Activated T-cell treated with anti-CD3 and anti-CD28 coated beads, Interleukin-2, amount 50 U/mL, for 72 hours (primary cell): Measurements from ENCODE around the gene ANKRD37. TPM values are rescaled to one million over a fixed set of nuclear protein-coding genes. Genes with fewer than 3 reads are reported as not detected.
"Not testable (repeated sequence)": the region's sequence is repeated elsewhere in the genome, so short reads cannot be mapped to it uniquely, and the experiment has no call there.

ENCODE experiments used
- ATAC-seq, 2 donors: fragments of 150-1000 bp; cut with Tn5 transposase; replicated peaks in 1 of 2; 2 replicates each; pipeline ENCODE4 v1.10.0; 2021; ENCODE audit warnings: moderate library complexity in 2 of 2, mild to moderate bottlenecking in 1 of 2
- DNase-seq, 2 donors: peaks; one replicate each; pipeline ENCODE4 v3.0.0; 2021 to 2022; ENCODE audit warnings: mixed read lengths in 1 of 2
- H3K27ac Mint-ChIP-seq: one replicate; pipeline ENCODE4 v1.8.0; 2022; ENCODE audit warnings: mild to moderate bottlenecking, moderate library complexity, mixed read lengths
- H3K27me3 Mint-ChIP-seq: one replicate; pipeline ENCODE4 v1.8.0; 2022; ENCODE audit warnings: low read depth, mixed read lengths
- H3K36me3 Mint-ChIP-seq, 2 donors: one replicate each; pipeline ENCODE4 v1.8.0; 2022; ENCODE audit warnings: mixed read lengths in 2 of 2, mild to moderate bottlenecking in 1 of 2; ENCODE audit not compliant: insufficient read depth in 2 of 2
- H3K4me1 Mint-ChIP-seq: one replicate; pipeline ENCODE4 v1.8.0; 2022; ENCODE audit warnings: low read depth, mixed read lengths
- H3K4me3 Mint-ChIP-seq, 2 donors: one replicate each; pipeline ENCODE4 v1.8.0; 2022; ENCODE audit warnings: mild to moderate bottlenecking in 2 of 2, mixed read lengths in 2 of 2, moderate library complexity in 2 of 2
- H3K9me3 Mint-ChIP-seq, 2 donors: one replicate each; pipeline ENCODE4 v1.8.0; 2022; ENCODE audit warnings: mixed read lengths in 2 of 2
- total RNA-seq, 2 donors: library from RNA; stranded (reverse); gene quantifications; one replicate each; pipeline ENCODE4 v1.2.3, GENCODE V29; 2022

Gene ANKRD37, protein sequence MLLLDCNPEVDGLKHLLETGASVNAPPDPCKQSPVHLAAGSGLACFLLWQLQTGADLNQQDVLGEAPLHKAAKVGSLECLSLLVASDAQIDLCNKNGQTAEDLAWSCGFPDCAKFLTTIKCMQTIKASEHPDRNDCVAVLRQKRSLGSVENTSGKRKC
- 10 to 100 TPM; 10.1 to 12.2 TPM for total RNA-seq

DNA sequence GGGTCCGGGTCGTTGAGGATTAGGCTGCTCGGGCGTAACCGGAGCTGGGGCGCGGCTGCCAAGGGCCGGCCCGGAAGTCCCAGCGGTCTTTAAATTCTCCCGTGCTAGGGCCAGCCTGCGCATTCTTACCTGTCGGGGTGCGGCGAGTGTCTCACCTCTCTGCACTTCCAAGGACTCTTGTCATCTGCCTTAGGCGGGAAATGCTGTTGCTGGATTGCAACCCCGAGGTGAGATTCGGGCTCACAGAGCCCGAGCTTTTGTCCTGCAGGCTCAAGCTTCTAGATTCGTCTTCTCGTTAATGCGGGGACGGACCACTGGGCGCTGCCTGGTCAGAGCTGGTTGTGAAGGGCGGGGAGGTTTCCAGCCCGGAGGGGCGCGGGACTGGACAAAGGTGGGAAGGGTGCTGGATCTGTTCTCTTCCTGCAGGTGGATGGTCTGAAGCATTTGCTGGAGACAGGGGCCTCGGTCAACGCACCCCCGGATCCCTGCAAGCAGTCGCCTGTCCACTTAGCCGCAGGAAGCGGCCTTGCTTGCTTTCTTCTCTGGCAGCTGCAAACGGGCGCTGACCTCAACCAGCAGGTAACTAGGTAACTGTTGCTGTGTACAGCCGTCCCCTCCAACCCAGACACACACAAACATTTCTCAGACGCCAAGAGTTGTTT, at the start of gene ANKRD37:
ANKRD37 (plus strand) TSS at position 118 of the 662 bp plus-strand sequence; CDS start at position 201, 83 bp downstream.
- ATAC-seq (no peak), DNase-seq (no peak)
- Mint-ChIP-seq H3K9me3 (no peaks in the 10 kb centered on the region), H3K27me3 (no peaks in the 10 kb centered on the region), H3K27ac (peak within 1 kb of the TSS; percentile 99), H3K4me3 (peak within 1 kb of the TSS; percentile 88 to 99), H3K4me1 (peaks cover 35% of the 10 kb centered on the region), H3K36me3 (peaks cover 2 to 10% of the 10 kb centered on the region in 2 donors)

DNA sequence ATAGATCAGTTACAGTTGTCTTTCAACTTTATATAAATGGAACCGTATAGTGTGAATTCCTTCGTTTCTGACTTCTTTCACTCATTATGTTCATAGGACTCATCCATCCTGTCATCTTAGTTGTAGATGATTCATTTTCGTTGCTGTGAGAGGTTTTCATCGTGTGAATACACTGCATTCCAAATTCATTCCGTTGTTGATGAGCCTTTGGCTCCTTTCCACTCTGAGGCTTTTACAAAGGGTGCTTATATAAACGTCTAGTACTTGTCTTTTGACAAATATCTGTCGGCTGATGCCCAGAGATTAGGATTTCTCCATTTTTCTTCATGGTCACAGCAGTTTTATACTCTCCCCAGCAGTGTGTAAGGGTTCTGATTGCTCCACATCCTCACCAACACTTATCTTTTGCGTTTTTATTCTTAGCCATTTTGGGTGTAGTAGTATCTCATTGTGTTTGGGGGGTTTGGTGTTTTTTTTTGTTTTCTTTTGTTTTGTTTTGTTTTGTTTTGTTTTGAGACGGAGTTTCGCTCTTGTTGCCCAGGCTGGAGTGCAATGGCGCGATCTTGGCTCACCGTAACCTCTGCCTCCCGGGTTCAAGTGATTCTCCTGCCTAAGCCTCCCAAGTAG, 49.6 kb upstream of the ANKRD37 start:
- peaks cover 31% of the 10 kb centered on the region for H3K4me1 Mint-ChIP-seq
- no peak overlapping the region for H3K4me3 Mint-ChIP-seq
- H3K27ac Mint-ChIP-seq = no peak overlapping the region
- DNase-seq (no peak), ATAC-seq (no peak)
- no peaks in the 10 kb centered on the region for H3K27me3 Mint-ChIP-seq
- peaks cover 3 to 4% of the 10 kb centered on the region in 2 donors for H3K36me3 Mint-ChIP-seq
- H3K9me3 Mint-ChIP-seq = no peaks in the 10 kb centered on the region

DNA sequence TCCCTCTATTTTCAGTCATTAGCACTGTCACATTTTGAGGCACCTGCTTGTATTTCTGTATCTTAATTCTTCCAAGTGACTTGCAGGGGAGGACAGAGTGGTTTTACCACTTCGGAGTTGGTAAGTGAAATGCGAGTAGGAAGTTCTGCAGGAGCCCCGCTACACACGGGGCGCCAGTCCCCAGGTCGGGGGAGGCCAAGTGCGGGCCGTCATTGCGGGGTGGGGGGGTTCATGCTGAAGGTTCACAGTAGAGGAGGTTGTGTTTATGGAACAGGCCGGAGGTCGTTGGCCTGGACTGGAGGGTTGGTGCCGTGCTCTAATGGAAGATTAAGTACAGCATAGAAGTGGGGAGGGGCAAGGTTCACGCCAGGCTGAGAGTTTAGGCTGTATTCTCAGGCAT, 45.0 kb upstream of the ANKRD37 start:
- no peak overlapping the region for H3K4me3 Mint-ChIP-seq
- H3K9me3 Mint-ChIP-seq = no peaks in the 10 kb centered on the region
- H3K4me1 Mint-ChIP-seq = peaks cover under 1% of the 10 kb centered on the region
- DNase-seq (no peak), ATAC-seq (no peak)
- no peak overlapping the region for H3K27ac Mint-ChIP-seq
- H3K36me3 Mint-ChIP-seq = peaks cover 3 to 4% of the 10 kb centered on the region in 2 donors
- no peaks in the 10 kb centered on the region for H3K27me3 Mint-ChIP-seq

DNA sequence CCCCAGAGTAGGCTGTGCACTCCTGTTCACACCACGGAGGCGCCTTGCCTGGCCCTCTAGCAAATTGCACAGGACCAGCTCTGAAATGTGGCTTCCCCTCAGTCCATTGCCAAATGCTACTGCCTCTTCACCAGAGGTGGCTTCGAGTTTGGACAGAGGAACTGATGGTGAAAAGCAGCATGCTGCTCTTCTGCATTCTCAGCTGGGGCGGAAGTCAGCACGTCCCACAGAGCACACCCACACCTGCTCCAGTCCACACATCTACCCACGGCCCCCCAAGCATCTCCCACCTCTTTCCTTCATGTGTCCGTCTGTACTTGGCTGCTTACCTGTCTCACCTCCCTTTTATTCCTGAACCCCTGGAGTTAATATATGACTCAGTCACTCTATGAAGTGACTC, 44.4 kb upstream of the ANKRD37 start:
- H3K36me3 Mint-ChIP-seq = peaks cover 1 to 3% of the 10 kb centered on the region in 2 donors
- no peaks in the 10 kb centered on the region for H3K27me3 Mint-ChIP-seq
- H3K4me1 Mint-ChIP-seq = peaks cover 5% of the 10 kb centered on the region
- no peaks in the 10 kb centered on the region for H3K9me3 Mint-ChIP-seq
- no peak for DNase-seq
- no peak overlapping the region for H3K4me3 Mint-ChIP-seq
- H3K27ac Mint-ChIP-seq = no peak overlapping the region
- ATAC-seq = no peak

DNA sequence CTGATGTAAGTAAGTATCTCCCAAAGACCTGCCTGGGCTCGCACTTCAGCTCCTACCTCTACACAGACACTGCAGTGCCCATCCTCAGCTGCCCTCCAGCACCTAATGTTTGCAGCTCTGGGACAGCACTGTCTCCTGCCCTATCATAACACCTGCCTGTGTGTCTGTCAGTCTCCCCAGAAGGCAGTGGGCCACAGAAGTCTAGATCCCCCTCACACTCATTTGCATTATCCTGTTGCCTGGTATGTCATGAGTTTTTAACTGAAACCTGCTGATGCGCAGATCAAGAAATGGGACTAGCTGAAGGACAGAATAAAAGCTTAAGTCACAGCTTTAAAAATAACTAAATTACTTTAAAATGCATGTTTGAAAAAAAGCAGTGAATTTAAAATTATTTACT, 43.9 kb upstream of the ANKRD37 start:
- H3K4me1 Mint-ChIP-seq = peaks cover 11% of the 10 kb centered on the region

DNA sequence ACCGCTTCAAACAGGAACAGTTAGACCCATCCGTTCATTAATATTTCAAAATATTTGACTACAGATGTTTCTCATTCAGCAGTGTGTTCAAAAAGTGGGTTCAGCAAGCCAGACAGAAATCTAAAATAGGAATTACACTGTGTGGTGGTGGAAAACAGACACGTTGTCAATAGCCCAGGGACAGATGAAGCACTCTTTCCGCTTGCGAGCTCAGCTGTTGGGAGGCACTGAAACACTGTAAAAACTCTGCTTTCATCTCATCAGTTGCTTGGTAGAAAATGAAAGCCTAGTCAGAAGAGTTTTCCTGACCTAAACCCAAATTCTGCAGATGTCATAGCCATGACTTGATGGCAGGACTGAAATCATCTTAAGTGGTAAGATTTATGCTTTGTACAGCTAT, 39.4 kb upstream of the ANKRD37 start:
- Mint-ChIP-seq H3K4me1 (peaks cover 11% of the 10 kb centered on the region), H3K4me3 (no peak overlapping the region), H3K36me3 (no peaks in the 10 kb centered on the region), H3K27me3 (no peaks in the 10 kb centered on the region), H3K9me3 (no peaks in the 10 kb centered on the region), H3K27ac (no peak overlapping the region)
- no peak for DNase-seq
- peak; percentile 18 to 69 for ATAC-seq

More for the DNA sequence above, 43.9 kb upstream of the ANKRD37 start:
- Mint-ChIP-seq H3K4me3 (no peak overlapping the region), H3K36me3 (peaks cover 1 to 3% of the 10 kb centered on the region in 2 donors), H3K27me3 (no peaks in the 10 kb centered on the region), H3K9me3 (no peaks in the 10 kb centered on the region), H3K27ac (no peak overlapping the region)
- DNase-seq (no peak), ATAC-seq (no peak)

DNA sequence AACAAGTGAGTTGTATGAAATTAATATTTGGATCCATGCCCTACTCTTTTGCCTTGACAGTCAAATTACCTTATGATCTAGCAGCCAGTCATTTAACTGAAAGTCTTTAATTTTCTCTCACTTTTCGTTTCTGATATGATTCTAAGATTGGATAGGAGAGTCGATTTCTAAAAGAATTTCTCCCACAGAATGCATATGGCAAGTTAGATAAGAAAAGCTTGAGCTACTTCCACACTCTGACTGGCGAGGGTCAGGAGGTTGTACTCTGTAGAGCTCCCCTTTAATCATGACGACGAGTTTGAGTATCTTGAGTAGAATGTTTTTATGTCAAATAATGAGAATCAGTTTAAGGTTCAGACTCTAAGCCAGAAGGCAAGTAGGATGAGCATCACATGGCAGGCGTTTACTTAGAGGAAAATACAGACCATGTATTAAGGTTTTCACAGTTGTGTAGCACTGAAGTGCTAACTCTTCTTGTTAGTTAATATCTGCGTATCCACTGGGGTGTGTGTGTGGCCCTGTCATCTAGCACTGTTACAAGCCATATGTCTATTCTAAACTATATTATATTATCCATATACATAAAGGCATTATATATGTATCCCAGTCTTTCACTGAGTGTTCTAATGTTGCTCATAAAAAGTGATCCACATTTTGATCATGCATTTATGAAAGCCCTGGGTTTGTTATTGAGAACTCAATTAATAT, 38.8 kb upstream of the ANKRD37 start:
- Mint-ChIP-seq H3K9me3 (no peaks in the 10 kb centered on the region), H3K36me3 (no peaks in the 10 kb centered on the region), H3K4me3 (no peak overlapping the region), H3K4me1 (peaks cover 11% of the 10 kb centered on the region), H3K27me3 (no peaks in the 10 kb centered on the region), H3K27ac (peak overlapping the region; percentile 22)
- DNase-seq = no peak
- ATAC-seq = no peak

DNA sequence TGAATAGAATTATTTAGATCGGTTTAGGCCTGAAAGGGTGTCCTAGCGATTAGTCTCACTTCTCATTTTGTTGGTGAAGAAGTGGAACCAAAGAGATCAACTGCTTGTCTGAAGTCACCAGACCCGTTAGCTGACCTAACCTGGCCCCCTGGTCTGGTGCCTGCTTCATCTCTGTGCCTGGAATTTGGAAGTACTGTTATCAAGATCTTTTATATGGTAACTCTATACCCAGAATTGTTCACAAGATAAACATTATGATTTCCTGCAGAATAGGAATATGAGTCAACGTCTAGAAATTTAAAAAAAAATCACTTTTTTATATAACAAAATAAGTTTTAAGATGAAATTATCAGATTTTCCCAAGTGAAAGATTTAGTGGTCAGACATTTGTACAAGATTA, 38.1 kb upstream of the ANKRD37 start:
- DNase-seq (no peak), ATAC-seq (no peak)
- no peak overlapping the region for H3K4me3 Mint-ChIP-seq
- H3K27me3 Mint-ChIP-seq = no peaks in the 10 kb centered on the region
- H3K27ac Mint-ChIP-seq = no peak overlapping the region
- peaks cover 11% of the 10 kb centered on the region for H3K4me1 Mint-ChIP-seq
- no peaks in the 10 kb centered on the region for H3K9me3 Mint-ChIP-seq
- no peaks in the 10 kb centered on the region for H3K36me3 Mint-ChIP-seq

DNA sequence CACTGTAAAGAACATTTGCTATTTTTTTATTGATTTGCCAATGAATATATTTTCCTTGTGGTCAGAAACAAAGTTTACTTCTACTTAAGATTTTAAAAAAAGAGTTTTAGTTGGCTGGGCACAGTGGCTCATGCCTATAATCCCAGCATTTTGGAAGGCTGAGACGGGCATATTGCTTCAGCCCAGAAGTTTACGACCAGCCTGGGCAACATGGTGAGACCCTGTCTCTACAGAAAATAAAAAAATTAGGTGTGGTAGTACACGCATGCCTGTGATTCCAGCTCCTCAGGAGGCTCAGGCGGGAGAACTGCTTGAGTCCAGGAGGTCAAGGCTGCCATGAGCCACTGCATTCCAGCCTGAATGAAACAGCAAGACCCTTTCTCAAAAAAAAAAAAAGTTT, 37.7 kb upstream of the ANKRD37 start:
- ATAC-seq (no peak), DNase-seq (no peak)
- Mint-ChIP-seq H3K4me3 (no peak overlapping the region), H3K9me3 (no peaks in the 10 kb centered on the region), H3K36me3 (no peaks in the 10 kb centered on the region), H3K27ac (no peak overlapping the region), H3K4me1 (peaks cover 11% of the 10 kb centered on the region), H3K27me3 (no peaks in the 10 kb centered on the region)

DNA sequence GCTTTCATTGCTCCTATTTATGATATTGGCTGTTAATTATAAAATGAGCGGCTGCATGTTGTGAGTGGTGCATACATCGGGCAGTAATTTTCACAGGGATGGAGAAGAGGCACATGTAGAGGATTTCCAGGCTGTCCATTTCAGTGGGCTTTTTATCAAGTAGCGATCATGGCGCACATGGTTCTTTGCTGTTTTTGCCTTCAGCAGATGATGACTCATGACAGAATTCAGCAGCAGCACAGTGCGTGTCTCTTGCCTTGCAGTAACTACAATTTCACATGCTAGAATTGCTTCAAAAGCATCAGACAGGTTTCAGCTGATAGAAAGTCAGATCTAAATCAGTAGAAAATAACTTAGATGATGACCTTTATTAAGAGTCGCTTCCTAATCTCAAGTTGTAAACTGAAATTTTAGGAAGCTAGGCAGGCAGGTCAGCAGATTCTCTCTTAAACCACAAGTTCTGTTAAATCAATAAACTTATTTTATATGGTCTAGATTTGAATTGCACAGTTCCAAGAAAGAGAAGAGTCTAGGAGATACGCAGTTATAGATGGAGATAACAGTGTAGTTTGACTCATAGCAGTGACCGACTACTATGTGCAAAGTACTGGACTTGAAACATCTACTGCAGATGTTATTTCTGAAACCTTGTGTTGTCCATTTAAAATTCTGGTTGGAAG, 36.7 kb upstream of the ANKRD37 start:
- Mint-ChIP-seq H3K36me3 (no peaks in the 10 kb centered on the region), H3K9me3 (no peaks in the 10 kb centered on the region), H3K4me3 (no peak overlapping the region), H3K27ac (no peak overlapping the region), H3K27me3 (no peaks in the 10 kb centered on the region), H3K4me1 (peaks cover 11% of the 10 kb centered on the region)
- ATAC-seq (no peak), DNase-seq (no peak)

DNA sequence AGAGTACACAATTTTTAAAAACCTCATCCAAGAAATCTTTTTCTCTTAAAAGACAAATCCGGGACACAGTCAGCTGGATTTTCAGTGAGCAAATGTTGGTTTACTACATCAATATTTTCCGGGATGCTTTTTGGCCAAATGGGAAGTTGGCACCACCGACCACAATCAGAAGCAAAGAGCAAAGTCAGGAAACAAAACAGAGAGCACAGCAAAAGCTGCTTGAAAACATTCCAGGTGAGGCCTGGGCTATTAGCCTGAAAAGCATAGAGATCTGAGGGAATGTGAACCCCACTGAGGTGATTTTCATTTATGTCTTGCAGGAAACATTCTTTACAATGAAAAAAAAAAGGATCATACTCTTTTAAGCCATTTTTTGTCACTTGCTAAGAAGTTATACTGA, 34.8 kb upstream of the ANKRD37 start:
- Mint-ChIP-seq H3K4me3 (no peak overlapping the region), H3K27me3 (no peaks in the 10 kb centered on the region), H3K27ac (no peak overlapping the region), H3K9me3 (no peaks in the 10 kb centered on the region), H3K36me3 (no peaks in the 10 kb centered on the region), H3K4me1 (peaks cover 9% of the 10 kb centered on the region)
- ATAC-seq = no peak
- DNase-seq = no peak

DNA sequence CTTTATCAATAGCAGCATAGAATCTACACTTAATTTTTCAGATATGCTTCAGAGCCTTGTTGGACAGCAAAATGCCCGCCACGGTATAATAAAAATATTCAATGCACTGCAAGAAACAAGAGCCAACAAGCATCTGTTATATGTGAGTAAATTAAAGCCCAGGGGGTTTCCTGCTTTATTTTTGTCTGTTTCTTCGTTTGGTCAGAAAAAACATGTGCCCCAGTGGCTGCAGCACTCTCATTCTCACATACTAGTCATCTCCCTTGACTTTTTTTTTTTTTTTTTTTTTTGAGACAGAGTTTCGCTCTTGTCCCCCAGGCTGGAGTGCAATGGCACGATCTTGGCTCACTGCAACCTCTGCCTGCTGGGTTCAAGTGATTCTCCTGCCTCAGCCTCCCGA, 34.1 kb upstream of the ANKRD37 start:
- H3K27ac Mint-ChIP-seq, H3K36me3 Mint-ChIP-seq, H3K9me3 Mint-ChIP-seq, ATAC-seq, DNase-seq, H3K4me3 Mint-ChIP-seq, H3K4me1 Mint-ChIP-seq, H3K27me3 Mint-ChIP-seq: not testable (repeated sequence)

DNA sequence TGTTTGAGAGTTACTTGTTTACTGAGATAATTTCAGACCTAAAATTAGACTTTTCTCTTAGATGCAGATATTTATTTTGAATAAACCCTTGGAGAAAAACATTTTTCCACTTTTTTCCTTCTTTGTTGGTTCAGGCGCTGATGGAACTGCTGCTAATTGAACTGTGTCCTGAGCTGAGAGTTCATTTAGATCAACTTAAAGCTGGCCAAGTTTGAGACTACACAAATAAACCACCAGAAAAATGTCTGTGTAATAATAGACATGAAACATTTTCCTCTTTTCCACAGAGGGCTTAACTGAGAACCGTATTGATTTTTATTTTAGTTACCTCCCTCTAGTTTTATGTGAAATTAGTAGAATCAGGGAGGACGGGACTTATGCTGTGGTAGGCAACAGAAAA, 33.4 kb upstream of the ANKRD37 start:
- Mint-ChIP-seq H3K4me3 (no peak overlapping the region), H3K27ac (no peak overlapping the region), H3K9me3 (no peaks in the 10 kb centered on the region), H3K36me3 (no peaks in the 10 kb centered on the region), H3K27me3 (no peaks in the 10 kb centered on the region), H3K4me1 (no peaks in the 10 kb centered on the region)
- ATAC-seq (no peak), DNase-seq (no peak)
